ENCODE results near the gene TNIP2.

- no peak for TF ChIP-seq CTCF (IDR thresholded peaks at IDR 0.05)
- no peak for TF ChIP-seq POLR2AphosphoS5 (IDR thresholded peaks at IDR 0.05)
- no peak for TF ChIP-seq POLR2A (IDR thresholded peaks at IDR 0.05)
- TF ChIP-seq EP300 (IDR thresholded peaks at IDR 0.05) = no peak
Observed at GRCh38 chr4:2722033-2722432, 34.1 kb downstream of the TNIP2 start.
